SK-N-SH (cell line): ENCODE measurements around the gene GALNT14. TPM values are rescaled to one million over a fixed set of nuclear protein-coding genes. Genes with fewer than 3 reads are reported as not detected.

Experiments used
- CTCF ChIA-PET: fragments of 300-600, 350-600 bp; formaldehyde crosslinking; extraction: SDS; loops from one replicate; lab custom pipeline; 2021; lab: Yijun Ruan, JAX
- POLR2A ChIA-PET: fragments of 350-600 bp; sonication (Branson Sonifier 250); formaldehyde crosslinking; extraction: SDS; loops from one replicate; lab custom pipeline; 2020; ENCODE audit warnings: antibody characterized with exemption, inconsistent platforms; lab: Yijun Ruan, JAX
- DNase-seq: peaks from one replicate; pipeline ENCODE4 v3.0.0; 2012
- H2AFZ ChIP-seq: fragments of 200-600 bp; sonication (generic); 2 replicates; pipeline ENCODE4 v1.8.1; 2016; ENCODE audit warnings: antibody characterized with exemption, mild to moderate bottlenecking, low read depth
- H3F3A ChIP-seq: fragments of 200-600 bp; sonication (generic); replicated peaks from 2 replicates; pipeline ENCODE3; 2016; ENCODE audit warnings: antibody characterized with exemption, mild to moderate bottlenecking; ENCODE audit not compliant: insufficient read depth
- H3K27ac ChIP-seq, 2 experiments: fragments of 200-500 bp in 1 of 2; fragments of 200-600 bp in 1 of 2; sonication (Bioruptor generic) in 1 of 2; sonication (generic), shearing (Covaris generic) in 1 of 2; 2 replicates each; pipeline versions ENCODE4 v1.5.1 to v1.6.1; 2014 to 2016; ENCODE audit warnings: low read depth in 2 of 2, inconsistent platforms in 1 of 2, low read length in 1 of 2, mild to moderate bottlenecking in 1 of 2, mixed read lengths in 1 of 2
- H3K27me3 ChIP-seq: fragments of 200-600 bp; sonication (generic), shearing (Covaris generic); 2 replicates; pipeline ENCODE4 v1.6.1; 2016; ENCODE audit warnings: mixed run types; ENCODE audit not compliant: insufficient read depth
- H3K36me3 ChIP-seq, 2 experiments: fragments of 200-500 bp in 1 of 2; fragments of 200-600 bp in 1 of 2; sonication (Bioruptor generic) in 1 of 2; sonication (generic) in 1 of 2; replicated peaks in 1 of 2; 2 replicates each; pipeline versions ENCODE3 to v1.5.1; 2014 to 2016; ENCODE audit warnings: low read length in 1 of 2, mild to moderate bottlenecking in 1 of 2; ENCODE audit not compliant: insufficient read depth in 2 of 2, control insufficient read depth in 1 of 2
- H3K4me1 ChIP-seq, 2 experiments: fragments of 200-500 bp in 1 of 2; fragments of 200-600 bp in 1 of 2; sonication (Bioruptor generic) in 1 of 2; sonication (generic), shearing (Covaris generic) in 1 of 2; 2 replicates each; pipeline versions ENCODE4 v1.5.1 to v1.6.1; 2014 to 2016; ENCODE audit warnings: low read depth in 1 of 2, low read length in 1 of 2, mixed run types in 1 of 2; ENCODE audit not compliant: insufficient read depth in 2 of 2, control insufficient read depth in 1 of 2
- H3K4me2 ChIP-seq: fragments of 200-600 bp; sonication (generic), shearing (Covaris generic); 2 replicates; pipeline ENCODE4 v1.6.1; 2017; ENCODE audit warnings: mixed run types
- H3K4me3 ChIP-seq, 2 experiments: fragments of 200-500 bp in 1 of 2; fragments of 200-600 bp in 1 of 2; sonication (Bioruptor generic) in 1 of 2; sonication (generic), shearing (Covaris generic) in 1 of 2; 2 replicates each; pipeline versions ENCODE4 v1.5.1 to v1.8.1; 2014 to 2016; ENCODE audit warnings: low read depth in 2 of 2, inconsistent platforms in 1 of 2, low read length in 1 of 2, mild to moderate bottlenecking in 1 of 2, mixed read lengths in 1 of 2, moderate library complexity in 1 of 2
- H3K79me2 ChIP-seq: fragments of 200-600 bp; sonication (generic); 2 replicates; pipeline ENCODE4 v1.8.1; 2017; ENCODE audit warnings: mild to moderate bottlenecking; ENCODE audit not compliant: insufficient read depth
- H3K9ac ChIP-seq: fragments of 200-600 bp; sonication (generic); 2 replicates; pipeline ENCODE4 v1.6.1; 2017; ENCODE audit warnings: mixed run types
- H3K9me2 ChIP-seq: fragments of 200-600 bp; sonication (generic); 2 replicates; pipeline ENCODE4 v1.6.1; 2017; ENCODE audit warnings: mixed run types
- H3K9me3 ChIP-seq: fragments of 200-600 bp; sonication (generic); 2 replicates; pipeline ENCODE4 v1.6.1; 2017; ENCODE audit warnings: mixed run types, mild to moderate bottlenecking, moderate library complexity
- H4K20me1 ChIP-seq: fragments of 200-600 bp; sonication (generic); 2 replicates; pipeline ENCODE4 v1.6.1; 2017; ENCODE audit warnings: mild to moderate bottlenecking, mixed run types; ENCODE audit not compliant: insufficient read depth
- CTCF ChIP-seq: fragments of 200-600 bp; sonication (generic); IDR thresholded peaks from 2 replicates; pipeline ENCODE4 v1.6.1; 2017; ENCODE audit warnings: antibody characterized with exemption, mild to moderate bottlenecking, moderate library complexity
- EP300 ChIP-seq, 2 experiments: IDR thresholded peaks; 2 replicates each; pipeline versions ENCODE4 v1.4.0 to v1.6.1; 2012; ENCODE audit warnings: borderline replicate concordance in 1 of 2, low read depth in 1 of 2, low read length in 1 of 2
- EZH2phosphoT487 ChIP-seq: fragments of 200-600 bp; sonication (generic); IDR thresholded peaks from 2 replicates; pipeline ENCODE4 v1.6.1; 2017; ENCODE audit warnings: low read depth, mixed run types, mild to moderate bottlenecking, antibody characterized with exemption, moderate library complexity, borderline replicate concordance
- FOXJ3 ChIP-seq: sonication (generic); formaldehyde crosslinking; IDR thresholded peaks from 2 replicates; pipeline ENCODE4 v1.5.1; 2020; ENCODE audit warnings: mild to moderate bottlenecking, missing genetic modification reagents
- FOXM1 ChIP-seq: IDR thresholded peaks from 2 replicates; pipeline ENCODE4 v1.4.0; 2012; ENCODE audit warnings: low read depth, mild to moderate bottlenecking
- GATA2 ChIP-seq: sonication (generic); formaldehyde crosslinking; IDR thresholded peaks from 2 replicates; pipeline ENCODE4 v1.5.0; 2020; ENCODE audit warnings: mild to moderate bottlenecking, missing genetic modification reagents
- JUND ChIP-seq: IDR thresholded peaks from 2 replicates; pipeline ENCODE4 v1.4.0; 2012
- MAX ChIP-seq: IDR thresholded peaks from 2 replicates; pipeline ENCODE4 v1.4.0; 2012; ENCODE audit warnings: low read depth
- MEF2A ChIP-seq: IDR thresholded peaks from 2 replicates; pipeline ENCODE4 v1.4.0; 2012; ENCODE audit warnings: low read depth, borderline replicate concordance
- RAD21 ChIP-seq: IDR thresholded peaks from 2 replicates; pipeline ENCODE4 v1.6.1; 2012; ENCODE audit warnings: mild to moderate bottlenecking, low read length
- RCOR1 ChIP-seq: fragments of 150-350 bp; IDR thresholded peaks from 2 replicates; pipeline ENCODE4 v1.6.1; 2017; ENCODE audit warnings: antibody characterized with exemption, low read length
- RXRA ChIP-seq: IDR thresholded peaks from 2 replicates; pipeline ENCODE4 v1.4.0; 2012; ENCODE audit warnings: low read depth, mild to moderate bottlenecking, borderline replicate concordance
- SMC3 ChIP-seq: IDR thresholded peaks from 2 replicates; pipeline ENCODE4 v1.6.1; 2012; ENCODE audit warnings: low read depth, low read length, improper control_type of control experiment
- TAF1 ChIP-seq: IDR thresholded peaks from 2 replicates; pipeline ENCODE4 v1.6.1; 2012; ENCODE audit warnings: low read depth, mild to moderate bottlenecking, low read length, moderate library complexity, borderline replicate concordance
- TCF12 ChIP-seq: IDR thresholded peaks from 2 replicates; pipeline ENCODE4 v1.4.0; 2012
- TEAD4 ChIP-seq: IDR thresholded peaks from 2 replicates; pipeline ENCODE4 v1.4.0; 2012; ENCODE audit warnings: mild to moderate bottlenecking, borderline replicate concordance; ENCODE audit not compliant: insufficient read depth
- USF1 ChIP-seq: IDR thresholded peaks from 2 replicates; pipeline ENCODE4 v1.4.0; 2012; ENCODE audit warnings: low read depth, borderline replicate concordance
- YY1 ChIP-seq: IDR thresholded peaks from 2 replicates; pipeline ENCODE4 v1.4.0; 2012; ENCODE audit warnings: low read depth, mild to moderate bottlenecking
- ZBTB33 ChIP-seq: IDR thresholded peaks from 2 replicates; pipeline ENCODE4 v1.4.0; 2012; ENCODE audit warnings: low read depth, borderline replicate concordance
- WGBS: methylation state at CpG from one replicate; pipeline ENCODE4 v1.1.6; 2017; ENCODE audit warnings: low lambda C conversion rate; 5-methylcytosine and 5-hydroxymethylcytosine counted together
- polyA plus RNA-seq, 3 experiments: library from polyadenylated mRNA; depleted of rRNA; stranded (reverse); fragments of >200 nt; gene quantifications; 2 replicates each; pipeline ENCODE4 v1.2.3, GENCODE V29; 2012

Gene GALNT14
- polyA plus RNA-seq, 1 of the 3 experiments (the other 2 are of a cell fraction): 1.6 TPM

- H3K9ac ChIP-seq: no peak overlapping the region
- ChIA-PET CTCF (interaction anchor here (0.6 to 1.6 kb wide), 6 partner anchors 10 to 340 kb away, joined by 3 to 6 read pairs (median 4); partner anchors contain the start of gene GALNT14), POLR2A (no interaction called here)
- no peaks in the 10 kb centered on the region for H3K27me3 ChIP-seq
- no peak overlapping the region for H3K4me3 ChIP-seq
- no peaks in the 10 kb centered on the region for H3K79me2 ChIP-seq
- H3K4me1 ChIP-seq: peaks cover 0 to 16% of the 10 kb centered on the region in 2 experiments; a peak in 2 of 4 replicates
- no peaks in the 10 kb centered on the region for H3F3A ChIP-seq
- no peak for DNase-seq
- 49% methylated on average over 9 of the region's 9 CpGs for WGBS
- no peaks in the 10 kb centered on the region for H4K20me1 ChIP-seq
- no peak for TF ChIP-seq GATA2 (CRISPR knock-in tag)
- no peak for TF ChIP-seq SMC3
- TF ChIP-seq EZH2phosphoT487: no peak
- TF ChIP-seq FOXJ3: no peak
- no peak for TF ChIP-seq FOXM1
- TF ChIP-seq EP300 (IDR thresholded peaks at IDR 0.05; ENCODE audit: borderline replicate concordance in 1 of 2, low read depth in 1 of 2, low read length in 1 of 2): no peak
- TF ChIP-seq MAX: no peak
- TF ChIP-seq RCOR1: no peak
- H3K9me3 ChIP-seq: no peaks in the 10 kb centered on the region
- H3K4me2 ChIP-seq: no peak overlapping the region
- H2AFZ ChIP-seq: no peak overlapping the region
- no peaks in the 10 kb centered on the region for H3K9me2 ChIP-seq
- H3K36me3 ChIP-seq: no peaks in the 10 kb centered on the region
- H3K27ac ChIP-seq: no peak overlapping the region
Measured at GRCh38 chr2:31051258-31052140, 86.7 kb downstream of the GALNT14 start.

GRCh38 chr2:31049916-31050588 lies 88.2 kb downstream of the GALNT14 start:
- Histone ChIP-seq H2AFZ (no peak overlapping the region), H3F3A (no peaks in the 10 kb centered on the region), H3K9me3 (no peaks in the 10 kb centered on the region), H3K79me2 (no peaks in the 10 kb centered on the region)
- POLR2A ChIA-PET: no interaction called here
- TF ChIP-seq CTCF: no peak
- no peak for TF ChIP-seq RXRA
- no peak for TF ChIP-seq TCF12
- no peak for TF ChIP-seq RAD21
- TF ChIP-seq GATA2 (CRISPR knock-in tag): no peak
- TF ChIP-seq YY1: no peak
- TF ChIP-seq USF1: no peak
- TF ChIP-seq MAX: no peak
- no peak for TF ChIP-seq FOXM1
- TF ChIP-seq MEF2A: no peak
- TF ChIP-seq RCOR1: no peak
- no peak for TF ChIP-seq TEAD4
- no peak for TF ChIP-seq EP300 (IDR thresholded peaks at IDR 0.05; ENCODE audit: borderline replicate concordance in 1 of 2, low read depth in 1 of 2, low read length in 1 of 2)
- TF ChIP-seq TAF1: no peak
- no peak for TF ChIP-seq ZBTB33
- TF ChIP-seq JUND: no peak
- TF ChIP-seq, all 33 proteins: peak for 0
- no peaks in the 10 kb centered on the region for H3K27me3 ChIP-seq
- H3K4me2 ChIP-seq: no peak overlapping the region
- H3K36me3 ChIP-seq: no peaks in the 10 kb centered on the region
- CTCF ChIA-PET: interaction anchor here (1.0 to 2.4 kb wide), 4 partner anchors 17 to 338 kb away, joined by 3 to 12 read pairs (median 4); no protein-coding TSS in a partner anchor
- no peaks in the 10 kb centered on the region for H4K20me1 ChIP-seq
- no peak overlapping the region for H3K27ac ChIP-seq
- H3K9me2 ChIP-seq: no peaks in the 10 kb centered on the region
- no peak for DNase-seq
- WGBS: 45% methylated on average over 14 of the region's 14 CpGs
- no peak overlapping the region for H3K4me3 ChIP-seq
- no peak overlapping the region for H3K9ac ChIP-seq
- peaks cover 0 to 7% of the 10 kb centered on the region in 2 experiments; a peak in 2 of 4 replicates for H3K4me1 ChIP-seq
